HCT116 (cell line): ENCODE results near the gene DTX3L. TPM values are rescaled to one million over a fixed set of nuclear protein-coding genes. Genes with fewer than 3 reads are reported as not detected.

Experiments used
- ATAC-seq: fragments of 200-7000 bp; cut with Tn5 transposase; 2 replicates; pipeline ENCODE4 v1.9.1; 2020; ENCODE audit warnings: mild to moderate bottlenecking, moderate library complexity
- BruUV-seq: library from RNA; stranded (reverse); fragments of 400-500 nt; replicated peaks from 2 replicates; lab custom pipeline; 2021; lab: Mats Ljungman, UMichigan
- CTCF ChIA-PET: fragments of 300-600 bp; sonication (Branson Sonifier 250); formaldehyde crosslinking; loops from one replicate; lab custom pipeline; 2021; ENCODE audit warnings: antibody characterized with exemption; lab: Charles Lee
- POLR2A ChIA-PET: fragments of 300-600, 350-600 bp; sonication (Branson Sonifier 250); formaldehyde crosslinking; loops from one replicate; lab custom pipeline; 2021; ENCODE audit warnings: antibody characterized with exemption; lab: Charles Lee
- RAD21 ChIA-PET, 2 experiments: fragments of 300-600 bp; sonication (Branson Sonifier 250); formaldehyde crosslinking; loops; one replicate each; lab custom pipeline; 2023; ENCODE audit warnings: low total read pairs in 2 of 2; ENCODE audit not compliant: uncharacterized antibody in 2 of 2, unreplicated experiment in 2 of 2, low non-redundant PET in 1 of 2; lab: Charles Lee
- DNase-seq: peaks from one replicate; pipeline ENCODE4 v3.0.0-alpha.2; 2010; ENCODE audit warnings: low read depth, low spot score
- H2AFZ ChIP-seq: fragments of 200-600 bp; shearing (Covaris generic), sonication (generic); 2 replicates; pipeline ENCODE4 v1.6.1; 2017; ENCODE audit warnings: low read depth, mixed run types, mixed read lengths, antibody characterized with exemption, low read length; ENCODE audit not compliant: poor library complexity, severe bottlenecking
- H3K27ac ChIP-seq: 2 replicates; pipeline ENCODE4 v1.5.1; 2012; ENCODE audit warnings: low read depth, low read length
- H3K27me3 ChIP-seq: fragments of 200-600 bp; sonication (generic); 2 replicates; pipeline ENCODE4 v1.6.1; 2016; ENCODE audit warnings: mixed run types, low read length, mixed read lengths; ENCODE audit not compliant: insufficient read depth
- H3K36me3 ChIP-seq, 2 experiments: fragments of 200-500 bp in 1 of 2; fragments of 200-600 bp in 1 of 2; sonication (Bioruptor generic) in 1 of 2; sonication (generic) in 1 of 2; 2 replicates each; pipeline versions ENCODE4 v1.5.1 to v1.6.1; 2014 to 2016; ENCODE audit warnings: low read length in 2 of 2, inconsistent platforms in 1 of 2, mixed read lengths in 1 of 2, mixed run types in 1 of 2; ENCODE audit not compliant: insufficient read depth in 2 of 2, control insufficient read depth in 1 of 2
- H3K4me1 ChIP-seq, 2 experiments: fragments of 200-600 bp in 1 of 2; sonication (generic) in 1 of 2; 2 replicates each; pipeline versions ENCODE4 v1.5.1 to v1.6.1; 2012 to 2017; ENCODE audit warnings: low read length in 2 of 2, inconsistent platforms in 1 of 2, mild to moderate bottlenecking in 1 of 2, mixed read lengths in 1 of 2, mixed run types in 1 of 2, moderate library complexity in 1 of 2; ENCODE audit not compliant: insufficient read depth in 2 of 2, control insufficient read depth in 1 of 2
- H3K4me2 ChIP-seq: fragments of 200-600 bp; sonication (generic); 2 replicates; pipeline ENCODE4 v1.6.1; 2017; ENCODE audit warnings: mixed run types, low read length, mixed read lengths
- H3K4me3 ChIP-seq, 2 experiments: fragments of 200-600 bp in 1 of 2; sonication (generic) in 1 of 2; replicated peaks in 1 of 2; 2 replicates each; pipeline ENCODE4 v1.5.1; 2011 to 2016; ENCODE audit warnings: low read length in 2 of 2, control low read depth in 1 of 2, low read depth in 1 of 2, mild to moderate bottlenecking in 1 of 2, mixed read lengths in 1 of 2, mixed run types in 1 of 2
- H3K79me2 ChIP-seq: fragments of 200-600 bp; sonication (generic); 2 replicates; pipeline ENCODE4 v1.6.1; 2017; ENCODE audit warnings: mild to moderate bottlenecking, mixed run types, low read length, moderate library complexity, mixed read lengths; ENCODE audit not compliant: insufficient read depth
- H3K9ac ChIP-seq: fragments of 200-600 bp; sonication (generic); 2 replicates; pipeline ENCODE4 v1.6.1; 2016; ENCODE audit warnings: low read length, mixed read lengths
- H3K9me2 ChIP-seq: fragments of 200-600 bp; sonication (generic), shearing (Covaris generic); 2 replicates; pipeline ENCODE4 v1.6.1; 2017; ENCODE audit warnings: mixed run types, mild to moderate bottlenecking, moderate library complexity; ENCODE audit not compliant: insufficient read depth
- H3K9me3 ChIP-seq, 2 experiments: fragments of 200-500 bp in 1 of 2; fragments of 200-600 bp in 1 of 2; sonication (Bioruptor generic) in 1 of 2; sonication (generic) in 1 of 2; 2 replicates each; pipeline ENCODE4 v1.6.1; 2014 to 2017; ENCODE audit warnings: low read length in 2 of 2, mixed read lengths in 2 of 2, inconsistent platforms in 1 of 2, low read depth in 1 of 2, mild to moderate bottlenecking in 1 of 2, mixed run types in 1 of 2, moderate library complexity in 1 of 2; ENCODE audit not compliant: control insufficient read depth in 1 of 2, insufficient read depth in 1 of 2
- H4K20me1 ChIP-seq: fragments of 200-600 bp; sonication (generic), shearing (Covaris generic); 2 replicates; pipeline ENCODE4 v1.6.1; 2017; ENCODE audit warnings: mixed run types, mild to moderate bottlenecking, moderate library complexity; ENCODE audit not compliant: insufficient read depth
- CEBPB ChIP-seq: IDR thresholded peaks from 2 replicates; pipeline ENCODE4 v1.6.1; 2012; ENCODE audit warnings: low read depth
- EZH2phosphoT487 ChIP-seq: fragments of 200-600 bp; IDR thresholded peaks from 2 replicates; pipeline ENCODE4 v1.6.1; 2018; ENCODE audit warnings: antibody characterized with exemption, borderline replicate concordance
- POLR2AphosphoS5 ChIP-seq: IDR thresholded peaks from 2 replicates; pipeline ENCODE4 v1.6.1; 2011; ENCODE audit warnings: mild to moderate bottlenecking, low read depth, low read length, moderate library complexity
- SIN3A ChIP-seq: IDR thresholded peaks from 2 replicates; pipeline ENCODE4 v1.6.1; 2012; ENCODE audit warnings: low read depth
- SRF ChIP-seq: IDR thresholded peaks from 2 replicates; pipeline ENCODE4 v1.6.1; 2012; ENCODE audit warnings: low read depth
- TCF7L2 ChIP-seq: IDR thresholded peaks from 2 replicates; pipeline ENCODE4 v1.7.0; 2011; ENCODE audit warnings: borderline replicate concordance, inconsistent platforms; ENCODE audit not compliant: insufficient read depth, insufficient read length; ENCODE audit errors: extremely low read depth
- ZFX ChIP-seq: fragments of 450-650 bp; IDR thresholded peaks from 2 replicates; pipeline ENCODE4 v1.6.1; 2017
- intact Hi-C: fragments of 100-400 bp; cut with micrococcal nuclease; formaldehyde crosslinking; loops from 2 replicates; pipeline ENCODE4 v1.10.0; 2022
- total RNA-seq: library from RNA; stranded (reverse); gene quantifications from one replicate; pipeline ENCODE4 v1.2.1, GENCODE V29; 2021; ENCODE audit not compliant: unreplicated experiment
- TF ChIP-seq, protein P1 (sequence below): IDR thresholded peaks from 2 replicates; pipeline ENCODE4 v1.6.1; 2012; ENCODE audit warnings: low read depth
- TF ChIP-seq, protein P2 (sequence below), 3 experiments: fragments of 200-600 bp in 1 of 3; sonication (generic) in 1 of 3; IDR thresholded peaks in 2 of 3; conservative IDR thresholded peaks in 1 of 3; 2 replicates each; pipeline ENCODE4 v1.5.1; 2012 to 2017; ENCODE audit warnings: low read depth in 2 of 3, low read length in 2 of 3, antibody characterized with exemption in 1 of 3, borderline replicate concordance in 1 of 3, control low read depth in 1 of 3, mild to moderate bottlenecking in 1 of 3, mixed read lengths in 1 of 3, mixed run types in 1 of 3, moderate library complexity in 1 of 3; ENCODE audit not compliant: insufficient read depth in 1 of 3
- TF ChIP-seq, protein P3 (sequence below): IDR thresholded peaks from 2 replicates; pipeline ENCODE4 v1.6.1; 2012

DTX3L gene
- total RNA-seq, 1 experiment from 2014 or later, result 13.1 TPM

- TF ChIP-seq TCF7L2 (no peak), EZH2phosphoT487 (no peak), ZFX (no peak)
Measured at GRCh38 chr3:122577409-122578031, 13.4 kb downstream of the DTX3L start, which contains the start of gene PARP15 (continued).

- Histone ChIP-seq H3K4me2 (no peak overlapping the region), H3K9ac (no peak overlapping the region), H4K20me1 (no peaks in the 10 kb centered on the region), H3K9me2 (no peaks in the 10 kb centered on the region), H3K27ac (no peak overlapping the region), H3K27me3 (no peaks in the 10 kb centered on the region), H3K4me1 (peaks cover 5 to 7% of the 10 kb centered on the region in 2 experiments), H3K4me3 (no peak overlapping the region), H3K9me3 (peaks cover 15 to 17% of the 10 kb centered on the region in 2 experiments; a peak in 2 of 4 replicates), H3K36me3 (peaks cover 0 to 4% of the 10 kb centered on the region in 2 experiments; a peak in 1 of 4 replicates), H3K79me2 (no peaks in the 10 kb centered on the region), H2AFZ (peak overlapping the region; percentile 33)
- CTCF ChIA-PET, result no interaction called here
- no TSS peak for BruUV-seq
- RAD21 ChIA-PET, result no interaction called here
- POLR2A ChIA-PET, result no interaction called here
- DNase-seq (no peak), ATAC-seq (no peak)
- intact Hi-C loops, result no loop called here
- TF ChIP-seq, protein P1, sequence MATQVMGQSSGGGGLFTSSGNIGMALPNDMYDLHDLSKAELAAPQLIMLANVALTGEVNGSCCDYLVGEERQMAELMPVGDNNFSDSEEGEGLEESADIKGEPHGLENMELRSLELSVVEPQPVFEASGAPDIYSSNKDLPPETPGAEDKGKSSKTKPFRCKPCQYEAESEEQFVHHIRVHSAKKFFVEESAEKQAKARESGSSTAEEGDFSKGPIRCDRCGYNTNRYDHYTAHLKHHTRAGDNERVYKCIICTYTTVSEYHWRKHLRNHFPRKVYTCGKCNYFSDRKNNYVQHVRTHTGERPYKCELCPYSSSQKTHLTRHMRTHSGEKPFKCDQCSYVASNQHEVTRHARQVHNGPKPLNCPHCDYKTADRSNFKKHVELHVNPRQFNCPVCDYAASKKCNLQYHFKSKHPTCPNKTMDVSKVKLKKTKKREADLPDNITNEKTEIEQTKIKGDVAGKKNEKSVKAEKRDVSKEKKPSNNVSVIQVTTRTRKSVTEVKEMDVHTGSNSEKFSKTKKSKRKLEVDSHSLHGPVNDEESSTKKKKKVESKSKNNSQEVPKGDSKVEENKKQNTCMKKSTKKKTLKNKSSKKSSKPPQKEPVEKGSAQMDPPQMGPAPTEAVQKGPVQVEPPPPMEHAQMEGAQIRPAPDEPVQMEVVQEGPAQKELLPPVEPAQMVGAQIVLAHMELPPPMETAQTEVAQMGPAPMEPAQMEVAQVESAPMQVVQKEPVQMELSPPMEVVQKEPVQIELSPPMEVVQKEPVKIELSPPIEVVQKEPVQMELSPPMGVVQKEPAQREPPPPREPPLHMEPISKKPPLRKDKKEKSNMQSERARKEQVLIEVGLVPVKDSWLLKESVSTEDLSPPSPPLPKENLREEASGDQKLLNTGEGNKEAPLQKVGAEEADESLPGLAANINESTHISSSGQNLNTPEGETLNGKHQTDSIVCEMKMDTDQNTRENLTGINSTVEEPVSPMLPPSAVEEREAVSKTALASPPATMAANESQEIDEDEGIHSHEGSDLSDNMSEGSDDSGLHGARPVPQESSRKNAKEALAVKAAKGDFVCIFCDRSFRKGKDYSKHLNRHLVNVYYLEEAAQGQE, result no peak
- TF ChIP-seq EZH2phosphoT487 (no peak), SRF (no peak), SIN3A (no peak), CEBPB (no peak), ZFX (no peak), POLR2AphosphoS5 (no peak)
- TF ChIP-seq, protein P2, sequence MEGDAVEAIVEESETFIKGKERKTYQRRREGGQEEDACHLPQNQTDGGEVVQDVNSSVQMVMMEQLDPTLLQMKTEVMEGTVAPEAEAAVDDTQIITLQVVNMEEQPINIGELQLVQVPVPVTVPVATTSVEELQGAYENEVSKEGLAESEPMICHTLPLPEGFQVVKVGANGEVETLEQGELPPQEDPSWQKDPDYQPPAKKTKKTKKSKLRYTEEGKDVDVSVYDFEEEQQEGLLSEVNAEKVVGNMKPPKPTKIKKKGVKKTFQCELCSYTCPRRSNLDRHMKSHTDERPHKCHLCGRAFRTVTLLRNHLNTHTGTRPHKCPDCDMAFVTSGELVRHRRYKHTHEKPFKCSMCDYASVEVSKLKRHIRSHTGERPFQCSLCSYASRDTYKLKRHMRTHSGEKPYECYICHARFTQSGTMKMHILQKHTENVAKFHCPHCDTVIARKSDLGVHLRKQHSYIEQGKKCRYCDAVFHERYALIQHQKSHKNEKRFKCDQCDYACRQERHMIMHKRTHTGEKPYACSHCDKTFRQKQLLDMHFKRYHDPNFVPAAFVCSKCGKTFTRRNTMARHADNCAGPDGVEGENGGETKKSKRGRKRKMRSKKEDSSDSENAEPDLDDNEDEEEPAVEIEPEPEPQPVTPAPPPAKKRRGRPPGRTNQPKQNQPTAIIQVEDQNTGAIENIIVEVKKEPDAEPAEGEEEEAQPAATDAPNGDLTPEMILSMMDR (IDR thresholded peaks at IDR 0.05 in 2 of 3, conservative IDR thresholded peaks at IDR 0.05 in 1 of 3; ENCODE audit: borderline replicate concordance in 1 of 3, insufficient read depth in 1 of 3, low read depth in 2 of 3, low read length in 2 of 3), result no peak
- TF ChIP-seq, protein P3, sequence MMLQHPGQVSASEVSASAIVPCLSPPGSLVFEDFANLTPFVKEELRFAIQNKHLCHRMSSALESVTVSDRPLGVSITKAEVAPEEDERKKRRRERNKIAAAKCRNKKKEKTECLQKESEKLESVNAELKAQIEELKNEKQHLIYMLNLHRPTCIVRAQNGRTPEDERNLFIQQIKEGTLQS, result no peak
Measured at GRCh38 chr3:122578069-122578740, 14.1 kb downstream of the DTX3L start.
